Epithelial cell of proximal tubule (primary cell): ENCODE measurements around the gene PPA2. TPM values are rescaled to one million over a fixed set of nuclear protein-coding genes. Genes with fewer than 3 reads are reported as not detected.
"Not testable (repeated sequence)": the region's sequence is repeated elsewhere in the genome, so short reads cannot be mapped to it uniquely, and the experiment has no call there.

Experiments
- DNase-seq: peaks from one replicate; pipeline ENCODE4 v3.0.0-alpha.2; 2011; ENCODE audit warnings: low read depth
- H3K4me3 ChIP-seq: 2 replicates; pipeline ENCODE4 v1.5.1; 2011; ENCODE audit warnings: low read depth, mild to moderate bottlenecking, low read length
- total RNA-seq: library from RNA; depleted of rRNA; stranded (reverse); fragments of >200 nt; gene quantifications from 2 replicates; pipeline ENCODE4 v1.2.3, GENCODE V29; 2015
- TF ChIP-seq, protein P1 (sequence below): conservative IDR thresholded peaks from 2 replicates; pipeline ENCODE4 v1.5.1; 2012; ENCODE audit warnings: low read depth, mild to moderate bottlenecking, low read length

The PPA2 gene
- total RNA-seq, 1 donor from 2014 or later: 156 TPM

DNA sequence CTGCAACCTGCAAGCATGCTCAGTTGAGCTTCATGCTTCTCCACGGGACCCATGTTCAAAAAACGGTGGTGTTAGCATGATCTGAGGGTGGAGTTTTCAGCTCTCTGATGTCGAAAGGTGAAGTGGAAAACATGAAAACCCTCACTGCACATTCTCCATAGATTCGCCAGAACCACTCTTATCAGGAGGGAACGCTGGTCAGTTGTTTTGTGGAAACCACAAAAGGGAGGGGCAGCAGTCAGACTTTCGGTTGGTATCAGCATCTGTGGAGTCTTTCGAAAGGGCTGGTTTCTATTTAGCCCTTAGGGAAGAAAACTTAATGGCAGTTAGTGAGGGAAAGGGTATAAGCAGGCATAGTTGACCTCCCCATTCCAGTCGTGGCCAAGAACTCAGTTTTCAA lies 12.6 kb downstream of the PPA2 start:
- TF ChIP-seq, protein P1, sequence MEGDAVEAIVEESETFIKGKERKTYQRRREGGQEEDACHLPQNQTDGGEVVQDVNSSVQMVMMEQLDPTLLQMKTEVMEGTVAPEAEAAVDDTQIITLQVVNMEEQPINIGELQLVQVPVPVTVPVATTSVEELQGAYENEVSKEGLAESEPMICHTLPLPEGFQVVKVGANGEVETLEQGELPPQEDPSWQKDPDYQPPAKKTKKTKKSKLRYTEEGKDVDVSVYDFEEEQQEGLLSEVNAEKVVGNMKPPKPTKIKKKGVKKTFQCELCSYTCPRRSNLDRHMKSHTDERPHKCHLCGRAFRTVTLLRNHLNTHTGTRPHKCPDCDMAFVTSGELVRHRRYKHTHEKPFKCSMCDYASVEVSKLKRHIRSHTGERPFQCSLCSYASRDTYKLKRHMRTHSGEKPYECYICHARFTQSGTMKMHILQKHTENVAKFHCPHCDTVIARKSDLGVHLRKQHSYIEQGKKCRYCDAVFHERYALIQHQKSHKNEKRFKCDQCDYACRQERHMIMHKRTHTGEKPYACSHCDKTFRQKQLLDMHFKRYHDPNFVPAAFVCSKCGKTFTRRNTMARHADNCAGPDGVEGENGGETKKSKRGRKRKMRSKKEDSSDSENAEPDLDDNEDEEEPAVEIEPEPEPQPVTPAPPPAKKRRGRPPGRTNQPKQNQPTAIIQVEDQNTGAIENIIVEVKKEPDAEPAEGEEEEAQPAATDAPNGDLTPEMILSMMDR: no peak
- no peak for DNase-seq

DNA sequence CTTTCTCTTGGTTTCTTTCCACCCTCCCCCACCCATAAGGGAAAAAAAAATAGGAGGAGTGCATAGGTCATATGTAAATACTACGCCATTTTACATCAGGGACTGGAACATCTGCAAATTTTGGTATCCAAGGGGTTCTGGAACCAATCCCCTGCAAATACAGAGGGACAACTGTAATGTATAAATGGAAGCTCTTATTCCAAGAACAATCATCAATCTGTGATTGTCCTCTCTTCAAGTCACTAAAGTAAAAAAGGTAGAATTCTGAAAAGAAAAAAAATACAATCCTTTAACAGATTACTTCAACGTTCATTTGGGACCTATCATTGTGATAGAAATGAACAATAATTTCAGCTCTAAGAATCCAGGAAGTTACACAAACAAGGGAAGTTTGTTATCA lies 13.6 kb downstream of the PPA2 start:
- TF ChIP-seq, protein P1: no peak
- no peak overlapping the region for H3K4me3 ChIP-seq
- DNase-seq: no peak

More for the DNA sequence above, 12.6 kb downstream of the PPA2 start:
- H3K4me3 ChIP-seq: no peak overlapping the region

DNA sequence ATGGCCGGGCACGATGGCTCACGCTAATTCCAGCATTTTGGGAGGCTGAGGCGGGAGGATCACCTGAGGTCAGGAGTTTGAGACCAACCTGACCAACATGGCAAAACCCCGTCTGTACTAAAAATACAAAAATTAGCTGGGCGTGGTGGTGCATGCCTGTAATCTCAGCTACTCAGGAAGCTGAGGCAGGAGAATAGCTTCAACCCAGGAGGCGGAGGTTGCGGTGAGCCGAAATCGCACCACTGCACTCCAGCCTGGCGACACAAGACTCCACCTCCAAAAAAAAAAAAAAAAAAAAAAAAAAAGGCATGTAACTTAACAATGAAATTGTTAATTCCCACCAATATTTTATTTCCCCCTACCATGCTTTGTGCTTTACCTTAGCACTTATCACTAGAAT lies 15.3 kb downstream of the PPA2 start:
- not testable (repeated sequence) for DNase-seq, H3K4me3 ChIP-seq

DNA sequence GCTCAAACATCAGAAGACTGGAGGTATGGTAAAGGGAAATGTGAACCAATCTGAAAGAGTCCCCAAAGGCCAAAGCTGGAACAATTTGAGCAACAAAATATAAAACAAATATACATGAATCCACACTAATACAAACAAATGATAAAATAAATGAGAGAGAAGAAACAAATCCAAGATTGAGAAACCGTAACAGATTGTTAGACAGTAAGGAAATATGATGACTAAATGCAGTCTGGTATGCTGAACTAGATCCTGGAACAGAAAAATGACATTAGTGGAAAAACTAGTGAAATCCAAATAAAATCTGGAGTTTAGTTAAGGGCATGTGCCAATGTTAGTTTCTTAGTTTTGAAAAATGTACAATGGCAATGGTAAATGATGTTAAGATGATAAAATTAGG lies 15.9 kb downstream of the PPA2 start:
- DNase-seq: no peak
- TF ChIP-seq, protein P1: no peak
- no peak overlapping the region for H3K4me3 ChIP-seq

DNA sequence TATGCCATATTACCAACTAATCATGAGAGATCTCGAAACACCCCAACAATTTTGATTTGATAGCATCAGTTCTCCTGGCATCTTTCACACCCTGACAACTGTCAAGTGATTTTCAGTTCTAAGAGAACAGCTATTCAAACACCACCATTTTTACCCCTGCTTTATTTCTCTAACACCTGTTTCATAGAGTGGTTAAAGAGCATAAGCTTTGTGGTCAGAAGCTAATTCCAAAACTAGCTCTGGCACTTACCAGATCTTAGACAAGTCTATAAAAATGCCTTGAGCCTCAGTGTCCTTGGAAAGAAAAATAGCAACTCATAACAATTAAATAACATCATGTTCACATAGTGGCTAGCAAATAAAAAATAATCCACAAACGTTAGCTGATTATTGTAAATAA lies 17.9 kb downstream of the PPA2 start:
- no peak overlapping the region for H3K4me3 ChIP-seq
- no peak for DNase-seq
- TF ChIP-seq, protein P1: no peak

DNA sequence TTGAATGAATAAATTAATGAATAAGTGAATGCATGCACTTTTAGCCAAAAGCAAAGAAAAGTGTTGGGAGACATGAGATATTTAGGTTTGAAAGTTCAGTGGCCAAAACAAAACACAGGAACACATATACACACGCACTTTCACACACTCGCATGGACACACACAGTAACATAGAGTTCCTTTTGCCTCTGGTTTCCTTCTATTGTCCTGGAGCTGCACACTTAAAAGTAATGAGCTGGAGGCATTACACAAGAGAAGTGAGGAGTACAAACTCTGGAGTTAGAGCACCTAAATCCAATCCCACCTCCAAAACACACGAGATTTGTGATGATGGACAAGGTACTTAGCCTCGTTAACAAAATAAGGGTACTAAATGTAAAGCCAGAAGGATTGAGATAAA lies 18.7 kb downstream of the PPA2 start:
- TF ChIP-seq, protein P1: no peak
- DNase-seq: no peak
- H3K4me3 ChIP-seq: no peak overlapping the region

- TF ChIP-seq, protein P1: peak; percentile 37
- H3K4me3 ChIP-seq: no peak overlapping the region
- no peak for DNase-seq
Observed at GRCh38 chr4:105453550-105454205, 20.2 kb downstream of the PPA2 start.
